ENCODE data around the gene NFU1. TPM values are rescaled to one million over a fixed set of nuclear protein-coding genes. Genes with fewer than 3 reads are reported as not detected.

The NFU1 gene
- total RNA-seq, 1 experiment from 2014 or later, result 38.2 TPM

DNA sequence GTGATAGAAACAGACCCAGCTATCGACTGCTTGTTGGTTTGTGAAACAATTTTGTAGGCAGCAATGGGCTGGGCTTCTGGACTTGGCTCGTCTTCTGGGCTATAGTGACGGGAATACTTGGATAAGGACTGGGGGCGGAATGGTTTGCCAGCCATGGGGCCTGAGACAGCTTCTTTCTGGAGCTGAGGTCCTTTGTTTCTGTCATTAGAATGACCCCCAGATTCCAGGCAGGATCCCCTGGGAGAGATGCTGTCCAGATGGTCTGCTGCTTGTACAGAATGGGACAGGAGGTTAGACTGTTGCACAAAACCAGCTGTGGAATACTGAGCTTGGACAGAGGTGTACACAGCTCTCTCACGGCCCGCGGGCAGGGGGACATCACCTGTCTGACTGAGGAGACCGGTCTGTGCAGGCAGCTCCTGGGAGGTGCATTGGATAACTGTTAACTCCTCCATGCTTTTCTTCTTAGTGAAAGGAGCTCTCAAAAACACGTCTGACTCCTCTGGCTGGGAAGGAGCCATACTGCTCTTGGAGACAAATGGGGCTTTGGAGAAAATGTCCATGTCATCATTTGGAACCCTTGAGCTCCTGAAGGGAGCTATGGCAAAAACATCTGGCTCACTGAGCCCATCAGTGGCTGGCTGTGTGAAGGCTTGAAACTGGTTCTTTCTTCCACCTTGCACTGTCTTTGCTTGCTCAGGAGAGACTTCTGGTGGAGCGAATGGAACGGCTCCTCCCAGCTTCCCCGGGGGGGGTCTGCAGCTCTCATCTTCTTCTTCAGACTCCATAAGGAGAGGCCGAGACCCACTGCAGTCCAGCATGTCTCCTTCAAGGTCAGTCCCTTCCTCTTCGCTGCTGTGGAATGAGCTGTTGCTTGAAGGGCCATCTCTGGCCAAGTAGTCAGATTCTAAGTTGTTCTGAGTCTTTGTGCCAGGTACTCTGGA is 28.6 kb upstream of the NFU1 start (continued):
- TF ChIP-seq SIN3A (IDR thresholded peaks at IDR 0.05; ENCODE audit: low read depth) (no peak), ZFX (IDR thresholded peaks at IDR 0.05) (no peak)

DNA sequence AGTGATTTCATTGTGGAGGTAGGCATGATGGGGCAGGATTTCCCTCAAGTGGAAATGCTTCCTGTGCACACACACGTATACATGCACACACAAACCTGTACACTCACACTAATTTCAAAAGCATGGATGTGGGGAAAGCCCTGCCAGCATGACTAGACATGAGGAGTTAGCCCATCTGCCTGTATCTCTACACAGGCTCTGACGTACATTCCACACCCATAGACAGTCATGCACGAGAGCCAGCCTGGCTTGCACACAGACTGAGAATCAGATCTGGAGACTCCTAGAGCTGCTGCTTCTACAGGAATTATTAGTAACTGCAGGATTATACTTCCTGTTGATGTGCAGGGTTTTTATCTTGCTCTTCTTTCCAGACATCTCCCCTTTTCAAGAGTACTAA is 27.3 kb upstream of the NFU1 start:
- no peak overlapping the region for H3K9ac ChIP-seq (ENCODE audit: low read length)
- ChIA-PET RAD21 (ENCODE audit: low non-redundant PET in 1 of 2, low total read pairs in 2 of 2, uncharacterized antibody in 2 of 2, unreplicated experiment in 2 of 2) (no interaction called here), CTCF (no interaction called here), POLR2A (no interaction called here)
- no peaks in the 10 kb centered on the region for H3K9me3 ChIP-seq (ENCODE audit: control insufficient read depth in 1 of 2, insufficient read depth in 1 of 2, low read depth in 1 of 2, low read length in 2 of 2)
- no peaks in the 10 kb centered on the region for H3K4me1 ChIP-seq (ENCODE audit: control insufficient read depth in 1 of 2, insufficient read depth in 2 of 2, low read length in 2 of 2)
- no peak overlapping the region for H3K4me2 ChIP-seq (ENCODE audit: low read length)
- no TSS peak for BruUV-seq (replicated peaks)
- no peak overlapping the region for H3K4me3 ChIP-seq (replicated peaks in 1 of 2; ENCODE audit: low read depth in 1 of 2, low read length in 2 of 2)
- H3K79me2 ChIP-seq (ENCODE audit: insufficient read depth, low read length), result no peaks in the 10 kb centered on the region
- H3K9me2 ChIP-seq (ENCODE audit: insufficient read depth), result no peaks in the 10 kb centered on the region
- no peak for TF ChIP-seq ELF1 (IDR thresholded peaks at IDR 0.05; ENCODE audit: borderline replicate concordance, low read depth)
- no peak for TF ChIP-seq ZNF274 (IDR thresholded peaks at IDR 0.05; ENCODE audit: low read depth, low read length)
- no peak for TF ChIP-seq RAD21 (IDR thresholded peaks at IDR 0.05; ENCODE audit: low read depth)
- no peak for TF ChIP-seq SIN3A (IDR thresholded peaks at IDR 0.05; ENCODE audit: low read depth)
- H3K27me3 ChIP-seq (ENCODE audit: insufficient read depth, low read length), result no peaks in the 10 kb centered on the region
- H4K20me1 ChIP-seq (ENCODE audit: insufficient read depth), result no peaks in the 10 kb centered on the region
- no peak overlapping the region for H2AFZ ChIP-seq (ENCODE audit: low read depth, low read length, poor library complexity, severe bottlenecking)
- intact Hi-C loops (cut with micrococcal nuclease), result no loop called here
- ATAC-seq (no peak), DNase-seq (ENCODE audit: low read depth, low spot score) (no peak)
- H3K36me3 ChIP-seq (ENCODE audit: control insufficient read depth in 1 of 2, insufficient read depth in 2 of 2, low read length in 2 of 2), result no peaks in the 10 kb centered on the region
- H3K27ac ChIP-seq (ENCODE audit: low read depth, low read length), result no peak overlapping the region

DNA sequence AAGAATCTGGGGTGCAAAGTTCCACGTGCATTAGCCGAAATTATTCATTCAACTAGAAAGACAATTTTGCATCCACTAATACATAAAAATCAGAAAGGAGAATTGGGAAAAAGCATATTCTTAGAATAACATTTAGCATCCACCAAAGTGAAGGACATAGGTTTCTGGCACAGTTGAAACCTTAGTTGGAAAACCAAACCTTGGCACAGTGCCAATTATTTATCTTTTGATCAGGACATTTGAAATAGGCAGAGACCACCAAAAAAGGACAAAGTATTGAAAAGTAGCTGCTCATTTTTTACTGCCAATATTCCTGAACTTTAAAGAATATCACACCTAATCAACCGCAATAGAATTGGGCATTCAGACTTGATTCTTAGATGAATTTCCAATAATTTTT is 25.5 kb upstream of the NFU1 start:
- Histone ChIP-seq H3K4me3 (replicated peaks in 1 of 2; ENCODE audit: low read depth in 1 of 2, low read length in 2 of 2) (no peak overlapping the region), H3K9ac (ENCODE audit: low read length) (no peak overlapping the region), H3K27ac (ENCODE audit: low read depth, low read length) (no peak overlapping the region), H2AFZ (ENCODE audit: low read depth, low read length, poor library complexity, severe bottlenecking) (no peak overlapping the region), H4K20me1 (ENCODE audit: insufficient read depth) (no peaks in the 10 kb centered on the region), H3K4me1 (ENCODE audit: control insufficient read depth in 1 of 2, insufficient read depth in 2 of 2, low read length in 2 of 2) (no peaks in the 10 kb centered on the region), H3K9me3 (ENCODE audit: control insufficient read depth in 1 of 2, insufficient read depth in 1 of 2, low read depth in 1 of 2, low read length in 2 of 2) (no peaks in the 10 kb centered on the region), H3K79me2 (ENCODE audit: insufficient read depth, low read length) (no peaks in the 10 kb centered on the region), H3K27me3 (ENCODE audit: insufficient read depth, low read length) (no peaks in the 10 kb centered on the region), H3K9me2 (ENCODE audit: insufficient read depth) (no peaks in the 10 kb centered on the region), H3K36me3 (ENCODE audit: control insufficient read depth in 1 of 2, insufficient read depth in 2 of 2, low read length in 2 of 2) (no peaks in the 10 kb centered on the region), H3K4me2 (ENCODE audit: low read length) (no peak overlapping the region)
- intact Hi-C loops (cut with micrococcal nuclease), result no loop called here
- ChIA-PET RAD21 (ENCODE audit: low non-redundant PET in 1 of 2, low total read pairs in 2 of 2, uncharacterized antibody in 2 of 2, unreplicated experiment in 2 of 2) (no interaction called here), CTCF (no interaction called here), POLR2A (no interaction called here)
- DNase-seq (ENCODE audit: low read depth, low spot score) (no peak), ATAC-seq (no peak)
- BruUV-seq (replicated peaks), result TSS peak; percentile 10
- TF ChIP-seq FOSL1 (IDR thresholded peaks at IDR 0.05; ENCODE audit: low read depth), result no peak
- TF ChIP-seq SP1 (IDR thresholded peaks at IDR 0.05; ENCODE audit: low read depth), result no peak
- TF ChIP-seq YY1 (IDR thresholded peaks at IDR 0.05; ENCODE audit: extremely low read depth, insufficient replicate concordance, low read depth, low read length), result no peak
- TF ChIP-seq, protein P1, sequence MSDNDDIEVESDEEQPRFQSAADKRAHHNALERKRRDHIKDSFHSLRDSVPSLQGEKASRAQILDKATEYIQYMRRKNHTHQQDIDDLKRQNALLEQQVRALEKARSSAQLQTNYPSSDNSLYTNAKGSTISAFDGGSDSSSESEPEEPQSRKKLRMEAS (IDR thresholded peaks at IDR 0.05), result no peak
- no peak for TF ChIP-seq ZFX (IDR thresholded peaks at IDR 0.05)
- TF ChIP-seq EZH2phosphoT487 (IDR thresholded peaks at IDR 0.05; ENCODE audit: borderline replicate concordance), result no peak
- no peak for TF ChIP-seq EZH2 (IDR thresholded peaks at IDR 0.05)
- TF ChIP-seq, protein P2, sequence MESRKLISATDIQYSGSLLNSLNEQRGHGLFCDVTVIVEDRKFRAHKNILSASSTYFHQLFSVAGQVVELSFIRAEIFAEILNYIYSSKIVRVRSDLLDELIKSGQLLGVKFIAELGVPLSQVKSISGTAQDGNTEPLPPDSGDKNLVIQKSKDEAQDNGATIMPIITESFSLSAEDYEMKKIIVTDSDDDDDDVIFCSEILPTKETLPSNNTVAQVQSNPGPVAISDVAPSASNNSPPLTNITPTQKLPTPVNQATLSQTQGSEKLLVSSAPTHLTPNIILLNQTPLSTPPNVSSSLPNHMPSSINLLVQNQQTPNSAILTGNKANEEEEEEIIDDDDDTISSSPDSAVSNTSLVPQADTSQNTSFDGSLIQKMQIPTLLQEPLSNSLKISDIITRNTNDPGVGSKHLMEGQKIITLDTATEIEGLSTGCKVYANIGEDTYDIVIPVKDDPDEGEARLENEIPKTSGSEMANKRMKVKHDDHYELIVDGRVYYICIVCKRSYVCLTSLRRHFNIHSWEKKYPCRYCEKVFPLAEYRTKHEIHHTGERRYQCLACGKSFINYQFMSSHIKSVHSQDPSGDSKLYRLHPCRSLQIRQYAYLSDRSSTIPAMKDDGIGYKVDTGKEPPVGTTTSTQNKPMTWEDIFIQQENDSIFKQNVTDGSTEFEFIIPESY (IDR thresholded peaks at IDR 0.05; ENCODE audit: extremely low read depth, insufficient replicate concordance, low read length), result no peak
- TF ChIP-seq JUND (IDR thresholded peaks at IDR 0.05), result no peak
- no peak for TF ChIP-seq POLR2A (IDR thresholded peaks at IDR 0.05; ENCODE audit: borderline replicate concordance, extremely low read depth, insufficient read depth, insufficient read length)
- TF ChIP-seq ELF1 (IDR thresholded peaks at IDR 0.05; ENCODE audit: borderline replicate concordance, low read depth), result no peak
- no peak for TF ChIP-seq ZNF274 (IDR thresholded peaks at IDR 0.05; ENCODE audit: low read depth, low read length)
- no peak for TF ChIP-seq CEBPB (IDR thresholded peaks at IDR 0.05; ENCODE audit: low read depth)
- TF ChIP-seq TCF7L2 (IDR thresholded peaks at IDR 0.05; ENCODE audit: borderline replicate concordance, extremely low read depth, insufficient read depth, insufficient read length), result no peak
- no peak for TF ChIP-seq SIN3A (IDR thresholded peaks at IDR 0.05; ENCODE audit: low read depth)
